ENCODE results near the gene SPIN2A.
"Not testable (repeated sequence)": the region's sequence is repeated elsewhere in the genome, so short reads cannot be mapped to it uniquely, and the experiment has no call there.

The SPIN2A gene

DNA sequence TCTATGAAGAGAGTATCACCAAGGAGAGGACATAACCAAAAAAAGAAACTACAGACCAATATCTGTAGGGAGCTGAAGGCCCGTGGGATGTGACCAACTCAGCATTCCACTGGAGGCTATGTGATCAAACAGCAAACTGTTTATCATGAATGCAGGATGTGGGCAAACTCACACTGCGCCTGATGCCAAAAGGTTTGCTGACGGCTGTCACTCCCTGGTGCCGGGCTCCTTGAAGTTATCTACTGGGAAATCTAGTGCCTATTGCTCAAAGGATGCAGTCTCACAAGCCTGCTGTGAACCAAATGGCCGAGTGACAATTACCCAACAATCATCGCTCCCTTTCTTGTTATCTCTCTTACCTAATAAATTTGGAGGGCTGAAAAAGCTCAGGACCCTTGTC lies 34.3 kb downstream of the SPIN2A start:
- DNase-seq (ENCODE audit: low spot score), result not testable (repeated sequence)
